GM19025 (cell line): ENCODE data around the gene CMIP.
"Not testable (repeated sequence)": the region's sequence is repeated elsewhere in the genome, so short reads cannot be mapped to it uniquely, and the experiment has no call there.

Source experiments
- ATAC-seq: cut with Tn5 transposase; IDR thresholded peaks from one replicate; pipeline ENCODE4 v1.9.1; 2021; ENCODE audit warnings: mild to moderate bottlenecking, low read depth, moderate library complexity; ENCODE audit not compliant: unreplicated experiment

CMIP gene

GRCh38 chr16:81419806-81420205, 24.8 kb upstream of the CMIP start:
- no peak for ATAC-seq

GRCh38 chr16:81421126-81421525, 23.5 kb upstream of the CMIP start:
- ATAC-seq = no peak

- no peak for ATAC-seq
Measured at GRCh38 chr16:81421536-81421935, 23.1 kb upstream of the CMIP start.

- not testable (repeated sequence) for ATAC-seq
Measured at GRCh38 chr16:81422153-81422552, 22.5 kb upstream of the CMIP start.

GRCh38 chr16:81424771-81425170, 19.8 kb upstream of the CMIP start:
- ATAC-seq = no peak

GRCh38 chr16:81427219-81427618, 17.4 kb upstream of the CMIP start:
- no peak for ATAC-seq

- no peak for ATAC-seq
Measured at GRCh38 chr16:81429045-81429521, 15.5 kb upstream of the CMIP start.

GRCh38 chr16:81431554-81432353, 12.9 kb upstream of the CMIP start:
- no peak for ATAC-seq

GRCh38 chr16:81432937-81433557, 11.6 kb upstream of the CMIP start:
- no peak for ATAC-seq

GRCh38 chr16:81435103-81435502, 9.5 kb upstream of the CMIP start:
- no peak for ATAC-seq

GRCh38 chr16:81435567-81435966, 9.0 kb upstream of the CMIP start:
- no peak for ATAC-seq

GRCh38 chr16:81436386-81436785, 8.2 kb upstream of the CMIP start:
- ATAC-seq = no peak

- no peak for ATAC-seq
Measured at GRCh38 chr16:81437865-81438264, 6.7 kb upstream of the CMIP start.

- ATAC-seq = no peak
Measured at GRCh38 chr16:81440888-81441761, 3.5 kb upstream of the CMIP start.

- no peak for ATAC-seq
Measured at GRCh38 chr16:81442220-81442915, 2.2 kb upstream of the CMIP start.

- ATAC-seq = no peak
Measured at GRCh38 chr16:81442916-81443687, 1.5 kb upstream of the CMIP start.

- no peak for ATAC-seq
Measured at GRCh38 chr16:81443688-81444447, 740 bp upstream of the CMIP start.

- ATAC-seq = no peak
Measured at GRCh38 chr16:81445143-81445961, 744 bp downstream of the CMIP start.
